Esophagus muscularis mucosa (tissue), 4 donors: ENCODE measurements around the gene PRELID3B.

Experiments
- CTCF ChIP-seq, 3 experiments: fragments of 200-600 bp in 2 of 3; fragments of 450-650 bp in 1 of 3; sonication (generic) in 2 of 3; IDR thresholded peaks; one replicate each; pipeline ENCODE4 v1.5.1; 2017 to 2019; ENCODE audit warnings: antibody characterized with exemption in 3 of 3, mild to moderate bottlenecking in 2 of 3, moderate library complexity in 1 of 3
- EP300 ChIP-seq: sonication (generic); formaldehyde crosslinking; IDR thresholded peaks from one replicate; pipeline ENCODE4 v1.6.1; 2017; ENCODE audit warnings: antibody characterized with exemption
- POLR2A ChIP-seq: fragments of 450-650 bp; IDR thresholded peaks from one replicate; pipeline ENCODE4 v1.6.1; 2017; ENCODE audit warnings: antibody characterized with exemption, moderate library complexity, mild to moderate bottlenecking, low read depth

GRCh38 chr20:59017493-59018231 is 24.9 kb downstream of the PRELID3B start:
- TF ChIP-seq EP300 (no peak), CTCF (IDR thresholded peaks at IDR 0.05) (no peak), POLR2A (no peak)
